GM19099 (cell line): ENCODE measurements around the gene FUS.

ENCODE experiments used
- POLR2A ChIP-seq: IDR thresholded peaks from 3 replicates; pipeline ENCODE4 v1.6.1; 2011; ENCODE audit warnings: low read depth; ENCODE audit not compliant: insufficient read length; ENCODE audit errors: extremely low read depth

The FUS gene

DNA sequence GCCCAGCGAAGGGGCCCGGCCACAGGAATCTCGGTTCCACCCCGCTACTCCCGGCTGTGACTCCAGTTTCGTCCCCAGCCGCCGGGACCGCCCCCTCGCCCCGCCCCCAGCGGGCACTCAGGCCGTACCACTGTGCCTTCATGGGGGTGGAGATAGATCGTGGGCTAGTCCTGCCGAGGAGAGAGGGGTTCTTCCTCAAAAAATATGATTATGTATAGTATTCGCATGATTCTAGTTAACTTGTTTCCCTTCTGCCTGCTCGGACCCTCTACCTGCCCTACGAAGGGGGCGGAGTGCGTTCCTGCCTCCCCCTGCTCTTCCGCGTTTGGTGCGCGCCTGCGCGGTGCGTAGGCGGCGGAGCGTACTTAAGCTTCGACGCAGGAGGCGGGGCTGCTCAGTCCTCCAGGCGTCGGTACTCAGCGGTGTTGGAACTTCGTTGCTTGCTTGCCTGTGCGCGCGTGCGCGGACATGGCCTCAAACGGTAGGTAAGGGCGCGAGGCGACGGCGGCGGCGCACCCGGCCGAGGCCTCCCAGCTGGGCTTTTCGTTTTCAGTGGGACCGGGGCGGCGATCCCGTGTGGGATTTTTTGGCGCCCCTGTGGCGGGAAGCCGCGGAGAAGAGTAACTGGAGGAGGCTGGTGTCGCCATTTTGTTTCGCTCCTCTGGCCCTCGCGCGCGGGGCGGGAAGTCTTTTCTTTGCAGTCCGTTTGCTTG lies at the start of gene FUS:
FUS (plus strand) TSS at position 393 of the 713 bp plus-strand sequence; CDS start at position 469, 76 bp downstream.
- TF ChIP-seq POLR2A = peak; percentile 100

DNA sequence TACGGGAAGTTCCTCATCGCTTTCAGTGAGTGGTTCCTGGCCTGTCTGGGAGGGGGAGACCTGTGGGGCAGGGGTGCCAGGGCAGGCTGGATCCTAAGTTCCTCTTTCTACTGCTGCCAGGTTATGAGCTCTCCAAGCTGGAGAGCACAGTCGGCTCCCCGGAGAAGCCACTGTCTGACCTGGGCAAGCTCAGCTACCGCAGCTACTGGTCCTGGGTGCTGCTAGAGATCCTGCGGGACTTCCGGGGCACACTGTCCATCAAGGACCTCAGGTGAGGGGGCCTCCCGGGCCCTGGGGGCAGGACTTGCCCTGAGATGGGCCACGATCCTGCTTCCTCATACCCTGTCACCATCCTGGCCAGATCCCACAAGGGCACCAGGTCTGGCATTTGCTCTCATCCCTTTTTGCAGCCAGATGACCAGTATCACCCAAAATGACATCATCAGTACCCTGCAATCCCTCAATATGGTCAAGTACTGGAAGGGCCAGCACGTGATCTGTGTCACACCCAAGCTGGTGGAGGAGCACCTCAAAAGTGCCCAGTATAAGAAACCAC lies 49.5 kb upstream of the FUS start:
- TF ChIP-seq POLR2A = no peak

DNA sequence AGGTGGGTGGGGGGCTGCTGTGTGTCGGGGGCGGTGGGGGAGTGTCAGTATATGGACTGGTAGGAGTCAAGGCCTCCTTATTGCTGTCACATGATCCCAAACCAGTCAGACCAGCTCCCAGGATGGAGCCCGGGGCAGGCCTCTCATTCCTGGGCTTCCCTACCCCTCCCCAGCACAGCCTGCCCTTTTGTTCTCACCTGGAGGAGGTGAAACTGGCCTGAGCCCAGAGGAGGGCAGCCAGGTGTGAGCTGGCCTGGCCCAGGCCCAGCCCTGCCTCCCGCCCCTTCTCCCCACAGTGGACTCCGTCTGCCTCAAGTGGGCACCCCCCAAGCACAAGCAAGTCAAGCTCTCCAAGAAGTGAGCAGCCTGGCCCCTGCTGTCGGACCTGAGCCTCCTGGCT lies 49.0 kb upstream of the FUS start:
- TF ChIP-seq POLR2A = no peak

DNA sequence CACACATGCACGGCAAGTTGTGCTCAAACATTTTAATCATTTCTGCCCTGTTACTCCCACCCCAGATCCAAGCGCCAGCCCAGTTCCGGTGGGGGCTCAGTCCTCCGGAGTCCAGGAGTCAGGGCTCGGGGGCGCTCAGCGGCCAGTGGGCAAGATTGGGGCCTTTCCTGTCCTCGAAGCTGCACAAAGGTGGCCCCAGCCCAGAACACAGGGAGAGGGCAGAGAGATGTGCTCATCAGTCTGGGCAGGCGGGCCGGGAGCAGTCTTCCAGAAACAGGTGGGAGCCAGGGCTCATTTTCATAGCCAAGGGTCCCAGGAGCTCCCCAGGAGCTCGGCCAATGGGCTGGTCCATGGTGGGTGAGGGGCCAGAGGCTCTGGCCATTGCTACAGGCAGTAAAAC lies 48.5 kb upstream of the FUS start:
- TF ChIP-seq POLR2A = no peak

DNA sequence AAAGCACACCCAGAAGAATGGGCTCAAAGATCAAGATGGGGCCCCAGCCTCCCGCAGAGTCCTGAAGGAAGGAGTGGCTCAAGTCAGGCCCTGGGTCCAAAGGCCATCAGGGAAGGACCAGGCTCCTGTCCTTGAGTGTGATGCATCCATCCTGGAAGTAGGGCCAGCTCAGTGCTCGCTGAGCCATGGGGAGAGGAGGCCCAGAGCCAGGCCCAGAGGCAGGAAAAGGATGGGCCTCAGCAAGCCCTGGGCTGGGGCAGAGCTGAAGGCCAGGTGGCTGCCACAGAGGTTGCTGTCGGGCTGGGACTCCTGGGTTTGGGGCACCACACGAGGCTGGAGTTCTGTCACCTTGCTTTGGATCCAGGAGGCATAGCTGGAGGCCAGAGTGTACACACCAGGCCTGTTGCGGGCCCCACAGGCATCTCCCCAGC lies 48.1 kb upstream of the FUS start:
- no peak for TF ChIP-seq POLR2A

DNA sequence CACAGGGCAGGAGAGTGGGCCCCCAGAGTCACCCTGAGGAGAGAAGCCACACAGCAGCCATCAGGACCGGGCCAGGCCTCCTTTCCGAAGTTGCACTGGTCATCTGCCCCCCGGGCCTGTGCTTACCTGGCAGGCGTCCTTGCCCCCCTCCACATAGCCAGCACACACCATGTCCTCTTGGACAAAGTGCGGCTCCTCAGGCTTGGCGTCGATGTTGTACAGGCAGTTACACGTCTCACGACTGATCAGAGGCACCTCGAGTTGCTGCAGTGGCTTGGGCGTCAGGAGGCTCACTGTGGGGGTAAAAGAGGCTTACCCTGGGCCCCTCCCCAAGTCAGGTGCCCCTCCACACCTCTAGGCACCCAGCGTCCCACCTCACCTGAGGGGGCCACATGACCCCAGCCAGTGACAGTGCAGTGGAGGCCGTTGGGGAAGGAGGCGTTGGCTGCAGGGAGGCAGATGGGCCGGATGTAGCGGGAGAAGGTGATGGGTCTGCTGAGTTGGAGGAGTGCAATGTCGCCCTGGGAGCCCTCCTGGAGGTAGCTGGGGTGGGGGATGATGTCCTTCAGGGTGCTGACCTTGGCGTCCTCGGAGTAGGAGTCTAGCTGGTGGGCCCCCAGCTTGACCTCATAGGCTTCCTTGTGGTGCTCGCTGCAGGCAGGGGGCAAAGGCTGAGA lies 47.5 kb upstream of the FUS start:
- no peak for TF ChIP-seq POLR2A

DNA sequence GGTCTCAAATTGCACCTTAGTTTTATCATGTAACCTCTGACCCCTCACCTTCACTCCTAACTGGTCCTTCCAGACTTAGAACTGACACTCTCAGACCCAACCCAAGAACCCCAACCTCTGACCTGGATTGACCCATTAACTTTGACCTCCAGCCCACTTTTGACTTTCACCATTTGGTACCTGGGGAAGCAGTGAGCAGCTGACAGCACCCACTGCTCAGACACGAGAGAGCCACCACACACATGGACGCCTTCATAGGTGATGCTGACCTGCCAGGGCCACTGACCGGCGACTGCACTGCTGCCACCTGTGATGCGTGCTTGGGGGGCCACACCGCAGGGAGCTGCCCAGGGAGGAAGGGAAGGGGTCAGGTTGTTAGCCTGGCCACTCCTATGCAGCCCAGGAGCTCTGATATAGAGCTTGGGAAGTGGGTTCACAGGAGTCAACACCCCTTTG lies 46.9 kb upstream of the FUS start:
- no peak for TF ChIP-seq POLR2A

DNA sequence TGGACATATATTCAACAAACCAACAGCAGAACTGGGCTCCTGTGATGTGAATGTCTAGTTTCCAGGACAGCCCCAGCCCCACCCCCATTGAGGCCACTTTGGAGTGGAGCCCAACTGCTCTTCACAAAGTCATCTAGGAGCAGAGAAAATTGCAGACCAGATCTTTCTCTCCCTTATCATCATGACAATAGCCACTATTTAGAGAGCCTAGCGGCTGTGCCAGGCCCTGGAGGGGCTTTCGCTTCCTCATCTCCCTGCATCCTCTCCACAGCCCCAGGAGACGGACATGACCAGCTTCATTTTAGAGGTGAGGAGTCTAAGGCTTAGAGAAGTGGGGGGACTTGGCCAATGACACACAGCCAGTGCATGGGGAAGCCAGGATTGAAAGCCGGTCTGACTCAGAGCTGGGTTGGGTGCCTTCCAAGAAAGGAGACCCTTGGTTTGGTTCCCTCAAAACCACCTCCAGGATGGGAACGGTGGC lies 45.8 kb upstream of the FUS start:
- TF ChIP-seq POLR2A = no peak

DNA sequence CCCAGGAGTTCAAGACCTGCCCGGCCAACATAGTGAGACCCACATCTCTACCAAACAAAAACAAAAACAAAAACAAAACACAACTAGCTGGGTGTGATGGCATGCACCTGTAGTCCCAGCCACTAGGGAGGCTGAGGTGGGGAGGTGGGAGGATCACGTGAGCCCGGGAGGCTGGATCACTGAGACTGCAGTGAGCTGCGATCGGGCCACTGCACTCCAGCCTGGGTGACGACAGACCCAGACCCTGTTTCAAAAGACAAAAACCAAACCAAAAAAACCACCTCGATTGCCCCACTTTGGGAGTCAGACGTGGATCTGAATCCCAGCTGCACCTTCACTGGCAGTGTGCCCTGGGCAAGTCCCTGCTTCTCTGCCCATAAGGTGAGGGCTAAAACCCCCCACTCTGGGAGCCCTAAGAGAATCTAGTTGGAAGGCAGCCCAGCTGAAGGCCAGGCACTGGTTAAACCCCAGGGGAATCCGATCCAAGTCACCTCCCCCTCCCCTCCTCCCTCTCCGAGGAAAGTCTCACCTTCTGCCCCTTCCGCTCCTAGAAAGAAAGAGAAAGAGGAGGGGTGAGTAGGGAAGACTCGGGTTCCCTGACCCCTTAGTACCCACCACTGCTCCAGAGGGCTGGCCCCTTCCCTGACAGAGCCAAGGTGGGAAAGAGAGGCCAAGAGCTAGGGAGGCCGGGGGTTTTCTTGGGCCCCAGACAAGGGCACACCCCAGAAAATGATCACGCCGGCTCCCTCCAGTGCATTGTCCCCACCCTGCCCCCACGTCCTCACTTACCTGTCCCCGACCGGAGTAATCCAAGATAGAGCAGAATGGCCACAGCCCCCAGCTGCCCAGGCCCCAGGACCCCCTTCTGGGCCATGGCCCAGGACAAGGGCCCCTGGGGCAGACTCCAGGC lies 45.1 kb upstream of the FUS start:
- TF ChIP-seq POLR2A = no peak

DNA sequence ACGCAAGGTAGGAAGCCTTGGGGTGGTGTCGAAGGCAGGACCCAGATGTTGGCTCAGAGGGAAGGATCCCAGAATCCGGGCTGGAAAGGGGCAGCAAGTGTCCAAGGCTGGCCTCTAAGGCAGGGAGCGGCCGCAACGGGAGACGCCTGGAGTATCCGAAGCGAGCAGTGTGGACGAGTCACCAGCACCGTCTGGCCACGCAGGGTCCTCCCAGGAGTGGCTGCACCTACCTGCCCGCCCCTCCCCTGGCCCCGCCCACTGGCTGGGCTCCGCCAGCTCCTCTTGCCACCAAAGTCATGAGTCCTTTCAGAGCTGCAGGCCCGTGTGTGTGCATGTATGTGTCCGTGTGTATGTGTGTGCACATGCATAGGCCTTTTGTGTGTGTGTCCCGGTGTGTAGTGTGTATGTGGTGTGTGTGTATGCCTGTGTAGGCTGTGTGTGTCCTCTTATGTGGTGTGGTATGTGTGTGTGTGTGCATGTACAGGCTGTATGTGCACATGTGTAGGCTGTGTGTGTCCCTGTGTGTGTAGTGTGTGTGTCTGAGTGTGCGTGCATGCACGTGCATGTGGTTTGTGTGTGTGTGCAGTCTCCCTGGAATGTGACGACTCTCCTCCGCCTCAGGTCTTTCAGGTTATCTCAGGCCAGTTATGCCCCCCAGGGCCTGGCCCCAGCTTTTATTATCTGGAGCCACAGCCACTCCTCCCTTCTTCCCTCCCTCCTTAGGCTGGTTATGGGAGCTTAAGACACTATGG lies 44.2 kb upstream of the FUS start, which contains the start of gene PRSS8:
PRSS8 (minus strand) TSS at position 193 of the 752 bp plus-strand sequence. CDS start 229 bp downstream, outside the sequence.
- TF ChIP-seq POLR2A = no peak

DNA sequence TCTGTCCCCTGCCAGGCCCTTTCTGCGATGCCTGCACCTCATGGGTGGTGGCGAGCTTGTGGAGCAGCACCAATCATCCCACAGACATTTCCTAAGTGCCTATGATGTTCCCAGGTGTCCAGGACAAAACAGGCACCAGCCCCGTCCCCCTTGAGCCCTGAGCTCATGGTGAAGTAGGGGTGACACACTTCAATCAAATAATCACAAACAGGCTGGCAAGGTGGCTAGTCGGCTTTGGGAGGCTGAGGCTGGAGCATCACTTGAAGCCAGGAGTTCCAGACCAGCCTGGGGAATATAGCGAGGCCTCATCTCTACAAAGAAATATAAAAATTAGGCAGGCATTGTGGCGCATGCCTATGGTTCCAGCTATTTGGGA lies 43.7 kb upstream of the FUS start:
- no peak for TF ChIP-seq POLR2A

DNA sequence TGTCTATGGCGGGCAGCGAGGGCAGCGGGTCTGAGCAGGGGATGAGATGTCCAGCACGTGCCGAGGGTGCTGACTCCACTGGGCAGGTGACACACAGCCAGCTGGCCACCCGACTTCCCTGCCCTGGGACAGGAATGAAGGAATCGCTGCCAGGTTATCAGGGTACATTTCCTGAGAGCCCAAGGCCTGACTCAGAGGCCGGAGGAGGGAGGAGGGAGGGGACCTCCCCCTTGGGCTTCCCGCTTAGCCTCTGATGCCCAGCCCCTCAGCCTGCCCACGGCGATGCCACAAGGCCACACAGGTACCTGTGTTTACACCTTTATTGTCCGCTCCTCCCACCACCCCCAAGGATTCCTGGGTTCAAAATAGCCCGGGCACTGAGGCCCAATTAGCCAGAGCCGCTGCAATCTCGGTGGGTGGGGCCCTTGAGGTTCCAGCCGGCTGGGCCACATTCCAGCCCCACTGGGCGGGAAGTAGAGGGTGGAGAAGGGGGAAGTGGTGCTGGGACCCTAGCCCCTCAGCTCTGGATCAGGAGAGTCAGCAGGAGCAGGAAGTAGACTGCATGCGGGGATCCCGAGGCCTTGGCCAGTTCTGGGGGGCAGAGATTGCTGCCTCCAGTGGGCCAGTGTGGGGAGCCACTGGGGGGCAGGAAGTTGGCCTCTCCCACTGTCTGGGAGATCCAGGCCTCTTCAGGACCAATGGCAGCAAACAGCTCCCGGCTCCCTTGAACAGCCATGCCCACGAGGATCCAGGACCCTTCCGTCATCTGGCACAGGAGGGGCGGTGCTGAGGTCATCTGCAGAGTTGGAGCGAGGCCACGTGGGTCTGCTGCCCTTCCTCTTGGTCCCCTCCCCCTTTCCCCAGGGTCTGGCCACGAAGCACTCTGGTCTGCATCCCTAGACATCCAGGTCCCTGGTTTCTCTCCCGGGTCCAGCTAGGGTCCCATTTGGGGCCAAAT lies 41.0 kb upstream of the FUS start:
- TF ChIP-seq POLR2A = no peak

DNA sequence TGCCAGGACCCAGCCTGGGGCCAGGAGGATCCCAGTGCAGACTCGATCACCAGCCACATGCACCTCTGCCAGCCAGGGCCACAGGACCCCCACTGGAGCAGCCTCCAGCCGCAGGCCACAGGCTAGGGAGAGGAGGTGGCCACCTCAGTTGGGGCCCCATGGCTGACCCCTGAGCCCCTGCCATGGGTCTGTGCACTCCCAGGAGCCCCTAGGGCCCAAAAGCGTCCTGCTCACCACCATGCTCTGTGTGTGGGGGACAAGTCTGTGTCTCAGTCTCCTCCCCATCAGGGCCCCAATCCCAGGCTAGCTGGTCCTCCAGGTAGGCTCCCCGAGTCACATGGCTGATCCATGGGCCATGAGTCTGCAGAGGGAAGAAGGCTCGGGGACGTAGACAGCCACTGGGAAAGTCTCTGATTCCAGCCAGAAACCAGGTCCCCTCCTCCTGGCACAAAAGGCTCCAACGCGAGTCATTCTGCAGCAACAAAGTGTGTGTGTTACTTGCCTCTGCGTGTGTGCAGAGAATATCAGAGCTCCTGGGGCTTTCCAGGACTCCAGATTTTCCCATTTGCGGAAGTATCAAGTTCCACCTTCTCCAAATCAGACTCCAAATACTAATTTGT lies 38.3 kb upstream of the FUS start:
- TF ChIP-seq POLR2A = no peak
